Keratinocyte (primary cell): Measurements from ENCODE around the gene FXN. TPM values are rescaled to one million over a fixed set of nuclear protein-coding genes. Genes with fewer than 3 reads are reported as not detected.
A peak's percentile ranks its signal among the peaks of the same experiment; 100 is the strongest.

Experiments
- DNase-seq: peaks from one replicate; pipeline ENCODE4 v3.0.0-alpha.2; 2011; ENCODE audit warnings: low read depth, missing footprints, low spot score
- FAIRE-seq: peaks from 2 replicates; lab custom pipeline; 2011; peaks lifted over from hg19 to GRCh38; lab: Jason Lieb, UNC
- H2AFZ ChIP-seq: 2 replicates; pipeline ENCODE4 v1.6.0; 2012; ENCODE audit warnings: low read length, control low read depth, inconsistent platforms; ENCODE audit not compliant: control insufficient read depth
- H3K27ac ChIP-seq: 2 replicates; pipeline ENCODE4 v1.5.1; 2011; ENCODE audit warnings: low read length; ENCODE audit not compliant: control insufficient read depth, insufficient read depth
- H3K27me3 ChIP-seq: 3 replicates; pipeline ENCODE4 v1.6.0; 2011; ENCODE audit warnings: low read length; ENCODE audit not compliant: control insufficient read depth, insufficient read depth; ENCODE audit errors: extremely low read depth
- H3K36me3 ChIP-seq, 2 experiments: 2 replicates in 1 of 2; 3 replicates in 1 of 2; pipeline ENCODE4 v1.5.1; 2011; ENCODE audit warnings: low read length in 2 of 2, mild to moderate bottlenecking in 1 of 2; ENCODE audit not compliant: control insufficient read depth in 2 of 2, insufficient read depth in 2 of 2; ENCODE audit errors: extremely low read depth in 1 of 2
- H3K4me1 ChIP-seq: 3 replicates; pipeline ENCODE4 v1.5.1; 2011; ENCODE audit warnings: low read length; ENCODE audit not compliant: control insufficient read depth, insufficient read depth; ENCODE audit errors: extremely low read depth
- H3K4me2 ChIP-seq: 3 replicates; pipeline ENCODE4 v1.6.0; 2011; ENCODE audit warnings: low read depth, low read length; ENCODE audit not compliant: control insufficient read depth, insufficient read depth; ENCODE audit errors: extremely low read depth
- H3K4me3 ChIP-seq, 3 experiments: fragments of 200-600 bp in 1 of 3; sonication (generic) in 1 of 3; 2 replicates in 2 of 3; 3 replicates in 1 of 3; pipeline ENCODE4 v1.5.1; 2011 to 2016; ENCODE audit warnings: low read length in 3 of 3, mild to moderate bottlenecking in 3 of 3, control low read depth in 2 of 3, inconsistent platforms in 1 of 3, low read depth in 1 of 3, mixed read lengths in 1 of 3, mixed run types in 1 of 3, moderate library complexity in 1 of 3; ENCODE audit not compliant: control insufficient read depth in 2 of 3, insufficient read depth in 2 of 3; ENCODE audit errors: extremely low read depth in 1 of 3
- H3K79me2 ChIP-seq: 2 replicates; pipeline ENCODE4 v1.6.0; 2012; ENCODE audit warnings: low read length; ENCODE audit not compliant: control insufficient read depth, insufficient read depth
- H3K9ac ChIP-seq: 3 replicates; pipeline ENCODE4 v1.6.0; 2011; ENCODE audit warnings: low read length; ENCODE audit not compliant: control insufficient read depth, insufficient read depth; ENCODE audit errors: extremely low read depth
- H3K9me1 ChIP-seq: 3 replicates; pipeline ENCODE4 v1.6.0; 2011; ENCODE audit warnings: low read length; ENCODE audit not compliant: control insufficient read depth, insufficient read depth; ENCODE audit errors: extremely low read depth
- H3K9me3 ChIP-seq: 2 replicates; pipeline ENCODE4 v1.5.1; 2012; ENCODE audit warnings: low read depth, low read length; ENCODE audit not compliant: control insufficient read depth
- H4K20me1 ChIP-seq: 3 replicates; pipeline ENCODE4 v1.6.0; 2011; ENCODE audit warnings: low read length; ENCODE audit not compliant: control insufficient read depth, insufficient read depth; ENCODE audit errors: extremely low read depth
- CTCF ChIP-seq, 3 experiments: IDR thresholded peaks in 1 of 3; conservative IDR thresholded peaks in 1 of 3; optimal IDR thresholded peaks in 1 of 3; 2 replicates in 2 of 3; 3 replicates in 1 of 3; pipeline versions ENCODE3 to v1.5.1; 2011; ENCODE audit warnings: low read length in 3 of 3, mild to moderate bottlenecking in 3 of 3, moderate library complexity in 2 of 3, control low read depth in 1 of 3, inconsistent platforms in 1 of 3; ENCODE audit not compliant: insufficient read depth in 2 of 3; ENCODE audit errors: extremely low read depth in 1 of 3
- EZH2 ChIP-seq: IDR thresholded peaks from one replicate; pipeline ENCODE4 v1.6.1; 2012; ENCODE audit warnings: inconsistent platforms, mild to moderate bottlenecking, low read length, moderate library complexity
- dilution Hi-C: fragments of 300-500 bp; cut with MboI; formaldehyde crosslinking; loops from one replicate; pipeline ENCODE4 v1.7.0; 2020; ENCODE audit warnings: low sequenced_read_pairs; ENCODE audit not compliant: extremely low pct_ligation_motif_present
- polyA plus RNA-seq, 5 experiments: library from polyadenylated mRNA; depleted of rRNA in 3 of 5; stranded (reverse) in 3 of 5; stranded (forward) in 1 of 5; unstranded in 1 of 5; fragments of >200 nt; gene quantifications; 1 replicate in 1 of 5; 2 replicates in 3 of 5; 3 replicates in 1 of 5; pipeline versions ENCODE4 v1.2.1 to v1.2.3, GENCODE V29; 2011 to 2012; ENCODE audit warnings: missing spikeins in 2 of 5, low read depth in 1 of 5, low replicate concordance in 1 of 5

Gene FXN
- polyA plus RNA-seq, 1 donor (not counting 4 experiments of a cell fraction or from before 2014, with no cell fraction given) = 24.3 TPM

- Histone ChIP-seq H2AFZ (no peak overlapping the region), H3K4me3 (peak overlapping the region in 1 of 3 experiments; percentile 43), H3K4me1 (peaks cover 30% of the 10 kb centered on the region), H4K20me1 (peaks cover 3% of the 10 kb centered on the region), H3K9me3 (no peaks in the 10 kb centered on the region), H3K27me3 (no peaks in the 10 kb centered on the region), H3K27ac (peak overlapping the region; percentile 89), H3K4me2 (peak overlapping the region; percentile 86), H3K9me1 (peaks cover 4% of the 10 kb centered on the region), H3K36me3 (peaks cover 0 to 4% of the 10 kb centered on the region in 2 experiments), H3K9ac (peak overlapping the region; percentile 66), H3K79me2 (peaks cover 28% of the 10 kb centered on the region)
- DNase-seq (peak; percentile 73), FAIRE-seq (peak; percentile 96)
- dilution Hi-C loops = no loop called here
- TF ChIP-seq CTCF (optimal IDR thresholded peaks at IDR 0.05 in 1 of 3, IDR thresholded peaks at IDR 0.05 in 1 of 3, conservative IDR thresholded peaks at IDR 0.05 in 1 of 3; ENCODE audit: extremely low read depth in 1 of 3, insufficient read depth in 2 of 3, low read length in 3 of 3) (no peak), EZH2 (no peak)
These were observed 96.1 kb downstream of the FXN start for GRCh38 chr9:69131682-69132081.

DNA sequence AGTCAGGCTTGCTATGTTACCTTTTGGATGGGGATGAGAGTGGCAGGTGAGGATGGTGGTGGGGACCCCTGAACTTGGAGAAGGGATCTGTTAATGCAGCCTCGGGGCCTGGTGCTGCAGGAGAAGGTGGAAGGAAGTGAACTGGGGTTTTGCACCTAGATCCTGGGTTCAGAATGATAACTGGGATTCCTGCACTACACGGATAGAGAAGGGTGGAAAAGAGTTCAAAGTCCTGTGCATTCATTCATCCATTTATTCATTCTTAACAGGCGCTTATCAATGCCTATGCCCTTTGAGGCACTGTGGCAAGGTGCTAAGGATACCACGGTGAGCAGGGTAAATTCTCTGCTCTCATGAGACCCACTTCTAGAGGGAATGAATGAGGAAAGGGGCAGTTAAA is 96.8 kb downstream of the FXN start:
- TF ChIP-seq CTCF (optimal IDR thresholded peaks at IDR 0.05 in 1 of 3, IDR thresholded peaks at IDR 0.05 in 1 of 3, conservative IDR thresholded peaks at IDR 0.05 in 1 of 3; ENCODE audit: extremely low read depth in 1 of 3, insufficient read depth in 2 of 3, low read length in 3 of 3) (no peak), EZH2 (no peak)
- Histone ChIP-seq H3K4me2 (peak overlapping the region; percentile 86), H3K79me2 (peaks cover 28% of the 10 kb centered on the region), H2AFZ (no peak overlapping the region), H3K27me3 (no peaks in the 10 kb centered on the region), H3K36me3 (peaks cover 3 to 4% of the 10 kb centered on the region in 2 experiments), H3K4me3 (no peak overlapping the region), H4K20me1 (peaks cover 3% of the 10 kb centered on the region), H3K27ac (peak overlapping the region; percentile 89), H3K9ac (peak overlapping the region; percentile 66), H3K9me1 (peaks cover 4% of the 10 kb centered on the region), H3K4me1 (peaks cover 30% of the 10 kb centered on the region), H3K9me3 (no peaks in the 10 kb centered on the region)
- dilution Hi-C loops = no loop called here
- DNase-seq (no peak), FAIRE-seq (no peak)
